NCI-H1105 (cell line): Measurements from ENCODE around the gene IL1RAP.
"Not testable (repeated sequence)": the region's sequence is repeated elsewhere in the genome, so short reads cannot be mapped to it uniquely, and the experiment has no call there.

Experiments used
- DNase-seq: peaks from one replicate; lab custom pipeline; 2025; lab: John Stamatoyannopoulos, UW

Gene IL1RAP

DNA sequence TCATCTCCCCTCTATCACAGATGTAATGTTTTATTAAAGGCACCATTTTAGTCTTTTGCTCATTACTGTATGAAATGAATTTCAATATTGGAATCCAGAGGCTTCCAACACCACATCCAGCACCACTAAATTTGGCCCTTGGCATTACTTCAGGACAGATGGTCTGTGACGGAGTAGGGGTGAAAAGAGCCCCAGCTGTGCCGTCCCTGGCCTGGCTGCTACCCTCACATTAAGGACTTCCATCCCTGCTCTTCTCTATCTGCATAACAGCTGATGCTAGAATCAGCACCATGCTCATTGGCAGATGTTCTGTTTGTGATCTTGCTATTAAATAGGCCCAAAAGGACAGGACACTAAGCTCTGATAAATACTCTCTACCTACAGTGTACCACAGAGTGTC, 152.9 kb downstream of the IL1RAP start:
- no peak for DNase-seq

GRCh38 chr3:190671658-190672057, 157.8 kb downstream of the IL1RAP start:
- no peak for DNase-seq

- no peak for DNase-seq
Observed at GRCh38 chr3:190673148-190673547, 159.3 kb downstream of the IL1RAP start.

GRCh38 chr3:190676481-190676880, 162.6 kb downstream of the IL1RAP start:
- no peak for DNase-seq

DNA sequence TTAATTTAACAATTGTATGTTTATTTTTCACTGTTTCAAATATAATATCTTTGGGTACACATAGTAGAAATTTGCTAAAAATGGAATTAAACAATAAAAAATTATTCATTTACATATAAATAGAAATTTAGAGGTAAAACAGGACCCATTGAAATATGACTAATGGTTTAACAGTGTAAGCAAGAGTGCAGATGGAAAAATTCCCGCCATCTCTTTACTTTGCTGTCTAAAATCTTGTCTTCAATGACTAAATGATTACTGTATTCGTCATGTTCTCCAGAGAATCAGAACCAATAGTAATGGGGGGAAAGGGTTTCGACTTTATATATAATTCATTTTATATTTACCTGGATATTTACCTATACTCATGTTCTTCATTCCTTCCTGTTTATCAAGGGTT, 163.1 kb downstream of the IL1RAP start:
- no peak for DNase-seq

- not testable (repeated sequence) for DNase-seq
Observed at GRCh38 chr3:190677868-190678267, 164.0 kb downstream of the IL1RAP start.

DNA sequence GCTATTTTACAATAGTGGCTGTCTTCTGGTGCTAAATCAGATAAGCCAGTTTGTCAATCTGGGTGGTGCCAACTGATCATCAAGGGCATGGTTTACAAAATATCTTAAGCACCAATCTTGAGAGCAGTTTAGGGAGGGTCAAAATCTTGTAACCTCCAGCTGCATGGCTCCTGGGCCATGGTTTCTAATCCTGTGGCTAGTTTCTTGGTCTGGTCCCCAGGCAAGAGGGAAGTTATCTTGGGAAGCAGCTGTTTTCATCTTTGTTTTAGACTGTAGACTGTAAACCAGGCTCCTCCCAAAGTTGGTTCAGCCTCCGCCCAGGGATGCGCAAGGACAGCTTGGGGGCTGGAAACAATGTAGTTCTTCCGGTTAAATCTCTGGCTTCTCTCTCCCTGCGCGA, 166.8 kb downstream of the IL1RAP start:
- no peak for DNase-seq

DNA sequence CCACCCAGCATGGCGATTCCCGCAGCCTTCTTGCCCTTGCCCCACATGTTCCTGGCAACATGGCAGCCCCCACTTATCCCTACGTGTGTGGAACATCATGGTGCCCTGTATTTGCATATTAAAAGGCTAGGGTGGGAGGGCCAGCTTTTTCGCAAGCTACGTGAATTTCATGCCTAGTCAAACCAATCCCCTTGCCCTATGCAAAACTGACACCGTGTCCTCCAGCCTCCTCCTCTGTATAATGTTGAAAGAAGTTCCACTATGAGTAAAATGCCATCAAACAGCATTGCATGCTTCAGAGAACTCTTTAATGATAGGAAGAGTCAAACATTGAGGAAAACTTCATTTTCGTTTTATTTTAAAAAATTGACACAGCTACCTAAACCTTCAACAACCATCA, 170.9 kb downstream of the IL1RAP start:
- DNase-seq, result no peak

- no peak for DNase-seq
Observed at GRCh38 chr3:190686011-190686410, 172.1 kb downstream of the IL1RAP start.

- no peak for DNase-seq
Observed at GRCh38 chr3:190690246-190690645, 176.4 kb downstream of the IL1RAP start.

- no peak for DNase-seq
Observed at GRCh38 chr3:190692256-190692655, 178.4 kb downstream of the IL1RAP start.

GRCh38 chr3:190694335-190695001, 180.6 kb downstream of the IL1RAP start:
- no peak for DNase-seq

- no peak for DNase-seq
Observed at GRCh38 chr3:190695225-190695624, 181.3 kb downstream of the IL1RAP start.

- DNase-seq, result no peak
Observed at GRCh38 chr3:190695994-190696393, 182.1 kb downstream of the IL1RAP start.

DNA sequence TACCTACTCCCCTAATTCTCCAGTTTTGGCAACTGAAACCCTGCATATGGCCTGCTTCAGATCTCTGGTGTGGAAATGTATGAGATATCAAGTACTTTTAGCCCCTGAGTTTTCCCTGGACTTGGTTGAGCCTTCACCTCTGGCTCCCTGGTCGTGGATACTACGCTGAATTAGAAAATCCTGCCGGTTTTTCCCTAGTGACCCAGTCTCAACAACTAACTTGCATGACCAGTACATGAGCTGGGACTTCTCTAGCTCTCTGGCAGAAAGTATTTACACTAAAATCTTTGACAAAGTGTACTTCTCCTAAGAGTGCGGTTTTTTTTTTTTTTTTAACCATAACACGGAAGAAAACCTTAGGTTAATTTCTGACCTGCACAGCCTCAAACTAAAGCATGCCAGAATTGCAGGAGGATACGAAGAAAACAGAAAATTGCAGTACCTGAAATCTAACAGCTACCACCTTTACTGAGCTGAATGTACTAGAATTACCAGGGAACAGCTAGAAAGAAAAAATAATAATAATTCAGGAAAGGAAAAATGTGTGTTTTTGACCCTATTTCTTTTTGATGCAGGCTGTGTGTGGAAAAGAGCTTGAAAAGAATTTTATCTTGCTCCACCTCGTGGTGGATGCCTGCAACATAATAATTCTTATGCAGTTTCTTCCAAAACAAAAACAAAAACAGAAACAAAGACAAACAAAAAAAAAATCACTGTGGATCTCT, 183.1 kb downstream of the IL1RAP start:
- peak; percentile 24 for DNase-seq

DNA sequence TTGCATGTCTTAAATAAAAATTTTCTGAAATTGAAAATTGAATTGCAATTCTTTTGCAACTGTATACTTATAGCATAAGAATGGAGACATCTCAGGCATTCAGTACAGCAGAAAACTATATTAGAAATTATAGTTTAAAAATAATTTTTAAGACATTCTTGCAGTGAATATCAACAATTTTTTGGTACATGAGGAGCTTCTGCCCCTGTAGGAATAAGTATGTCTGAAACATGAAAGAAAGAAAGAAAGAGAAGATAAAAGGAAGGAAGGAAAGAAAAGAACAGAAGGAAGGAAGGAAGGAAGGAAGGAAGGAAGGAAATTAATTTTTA, 183.6 kb downstream of the IL1RAP start:
- no peak for DNase-seq

- DNase-seq, result no peak
Observed at GRCh38 chr3:190697901-190698300, 184.0 kb downstream of the IL1RAP start.

DNA sequence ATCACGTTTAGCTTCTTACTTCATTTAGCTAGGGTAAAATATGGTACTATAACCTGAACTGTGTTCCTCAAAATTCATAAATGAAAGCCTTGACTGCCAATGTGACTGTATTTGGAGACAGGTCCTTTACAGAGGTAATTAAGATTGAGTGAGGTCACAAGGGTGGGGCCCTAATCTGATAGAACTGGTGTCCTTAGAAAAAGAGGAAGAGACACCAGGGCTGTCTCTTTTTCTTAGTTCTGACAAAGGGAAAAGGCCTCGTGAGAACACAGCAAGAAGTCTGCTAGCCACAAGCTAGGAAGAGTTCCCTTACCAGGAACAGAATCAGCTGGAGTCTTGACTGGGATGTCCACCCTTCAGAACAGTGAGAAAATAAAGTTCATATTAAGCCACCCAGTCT, 185.9 kb downstream of the IL1RAP start:
- DNase-seq, result no peak

DNA sequence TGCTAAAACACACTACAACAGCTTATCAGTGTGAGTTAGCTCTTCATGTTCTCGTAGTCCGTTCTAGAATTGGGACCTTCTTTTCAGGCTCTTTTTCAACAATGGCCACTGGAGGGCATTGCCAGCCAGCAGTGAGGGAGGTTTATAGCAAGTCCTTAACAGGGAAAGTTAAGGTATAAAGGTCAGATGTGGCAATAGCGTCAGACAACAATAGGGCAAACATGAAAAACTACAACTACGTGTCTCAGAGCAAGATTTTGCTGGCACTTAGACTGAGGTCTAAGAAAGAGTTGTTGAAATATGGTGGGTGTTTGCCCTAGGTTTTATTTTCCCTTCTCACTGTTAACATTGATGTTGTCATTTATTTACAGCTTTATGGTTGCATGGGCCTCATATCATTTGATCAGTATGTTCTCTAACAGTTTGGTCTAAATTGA, 187.2 kb downstream of the IL1RAP start:
- peak; percentile 16 for DNase-seq

- no peak for DNase-seq
Observed at GRCh38 chr3:190706582-190706981, 192.7 kb downstream of the IL1RAP start.
